IMR-90 (cell line): ENCODE data around the gene AKAP9.

Experiments
- CEBPB ChIP-seq: IDR thresholded peaks from 2 replicates; pipeline ENCODE4 v1.6.1; 2012; ENCODE audit warnings: low read depth, low read length, improper control_type of control experiment
- CHD1 ChIP-seq: IDR thresholded peaks from 2 replicates; pipeline ENCODE4 v1.6.1; 2012; ENCODE audit warnings: low read depth, low read length, improper control_type of control experiment
- CTCF ChIP-seq: conservative IDR thresholded peaks from 2 replicates; pipeline ENCODE4 v1.5.1; 2012; ENCODE audit warnings: mild to moderate bottlenecking, low read depth, low read length, improper control_type of control experiment
- MXI1 ChIP-seq: IDR thresholded peaks from 2 replicates; pipeline ENCODE4 v1.6.1; 2012; ENCODE audit warnings: low read depth, mild to moderate bottlenecking, low read length, moderate library complexity, borderline replicate concordance
- POLR2A ChIP-seq: IDR thresholded peaks from 2 replicates; pipeline ENCODE4 v1.6.1; 2012; ENCODE audit warnings: mild to moderate bottlenecking, low read depth, low read length
- RAD21 ChIP-seq: IDR thresholded peaks from 2 replicates; pipeline ENCODE4 v1.6.1; 2012; ENCODE audit warnings: low read length, improper control_type of control experiment
- SMC3 ChIP-seq: fragments of 150-350 bp; IDR thresholded peaks from 2 replicates; pipeline ENCODE4 v1.6.1; 2016; ENCODE audit warnings: low read depth, mild to moderate bottlenecking, antibody characterized with exemption, low read length, moderate library complexity

DNA sequence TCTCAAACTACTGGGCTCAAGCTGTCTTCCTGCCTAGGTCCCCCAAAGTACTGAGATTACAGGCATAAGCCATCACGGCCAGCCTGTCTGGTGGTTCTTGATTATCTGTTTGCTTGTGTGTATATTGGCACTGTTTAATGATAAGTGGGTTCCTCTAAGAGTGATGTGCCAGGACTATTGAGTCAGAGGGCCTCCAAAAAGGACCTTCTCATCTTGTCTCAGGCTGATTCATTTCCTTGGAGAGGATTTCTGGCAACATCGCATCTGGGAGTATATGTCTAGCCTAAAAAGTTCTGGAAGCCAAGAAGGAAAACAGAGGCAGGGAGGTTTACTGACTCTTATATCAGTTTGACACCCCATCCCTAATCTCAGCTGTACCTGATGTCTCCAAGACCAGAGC lies 27.1 kb upstream of the AKAP9 start:
- TF ChIP-seq RAD21 (no peak), POLR2A (no peak), CTCF (no peak), MXI1 (no peak), SMC3 (no peak), CHD1 (no peak), CEBPB (no peak)
